C4-2B (cell line): ENCODE results near the gene PDGFC.

Experiments
- CTCF ChIP-seq: fragments of 450-650 bp; conservative IDR thresholded peaks from 2 replicates; pipeline ENCODE4 v1.5.1; 2017; ENCODE audit warnings: mild to moderate bottlenecking
- ZFX ChIP-seq: fragments of 450-650 bp; IDR thresholded peaks from 2 replicates; pipeline ENCODE4 v1.6.1; 2017

- no peak for TF ChIP-seq CTCF
- TF ChIP-seq ZFX, result no peak
These were observed 9.6 kb downstream of the PDGFC start for GRCh38 chr4:156962058-156962358.
